LNCAP (cell line): ENCODE results near the gene TSR3.

Experiments
- TF ChIP-seq, protein P1 (sequence below): fragments of 450-650 bp; IDR thresholded peaks from 2 replicates; pipeline ENCODE4 v1.5.1; 2017; ENCODE audit warnings: mild to moderate bottlenecking

TSR3 gene

DNA sequence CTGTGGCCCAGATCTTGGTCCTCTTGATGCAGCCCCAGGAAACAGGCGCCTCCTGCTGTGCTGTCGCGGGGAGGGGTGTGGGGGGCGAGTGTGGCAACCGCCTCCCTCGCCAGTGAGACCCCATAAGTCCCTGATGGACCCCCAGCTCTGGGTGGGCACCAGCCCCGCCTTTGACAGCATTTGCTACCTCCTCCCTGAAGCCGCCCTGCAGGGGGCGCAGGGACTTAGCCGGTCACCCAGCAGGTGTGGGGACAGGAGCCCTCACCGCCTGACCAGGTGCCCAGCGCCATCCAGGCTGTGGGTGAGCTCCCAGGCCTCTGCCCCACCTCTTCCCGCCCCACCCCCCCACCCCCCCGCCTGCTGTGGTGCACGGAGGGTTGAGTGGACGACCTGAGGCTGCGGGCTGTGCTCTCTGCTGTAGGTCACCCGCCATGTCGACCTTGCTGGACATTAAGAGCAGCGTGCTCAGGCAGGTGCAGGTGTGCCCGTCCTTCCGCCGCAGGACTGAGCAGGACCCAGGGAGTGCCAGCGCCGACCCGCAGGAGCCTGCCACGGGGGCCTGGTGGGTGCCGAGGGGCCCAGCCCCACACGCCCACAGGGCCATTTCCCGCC, 13.5 kb downstream of the TSR3 start:
- TF ChIP-seq, protein P1, sequence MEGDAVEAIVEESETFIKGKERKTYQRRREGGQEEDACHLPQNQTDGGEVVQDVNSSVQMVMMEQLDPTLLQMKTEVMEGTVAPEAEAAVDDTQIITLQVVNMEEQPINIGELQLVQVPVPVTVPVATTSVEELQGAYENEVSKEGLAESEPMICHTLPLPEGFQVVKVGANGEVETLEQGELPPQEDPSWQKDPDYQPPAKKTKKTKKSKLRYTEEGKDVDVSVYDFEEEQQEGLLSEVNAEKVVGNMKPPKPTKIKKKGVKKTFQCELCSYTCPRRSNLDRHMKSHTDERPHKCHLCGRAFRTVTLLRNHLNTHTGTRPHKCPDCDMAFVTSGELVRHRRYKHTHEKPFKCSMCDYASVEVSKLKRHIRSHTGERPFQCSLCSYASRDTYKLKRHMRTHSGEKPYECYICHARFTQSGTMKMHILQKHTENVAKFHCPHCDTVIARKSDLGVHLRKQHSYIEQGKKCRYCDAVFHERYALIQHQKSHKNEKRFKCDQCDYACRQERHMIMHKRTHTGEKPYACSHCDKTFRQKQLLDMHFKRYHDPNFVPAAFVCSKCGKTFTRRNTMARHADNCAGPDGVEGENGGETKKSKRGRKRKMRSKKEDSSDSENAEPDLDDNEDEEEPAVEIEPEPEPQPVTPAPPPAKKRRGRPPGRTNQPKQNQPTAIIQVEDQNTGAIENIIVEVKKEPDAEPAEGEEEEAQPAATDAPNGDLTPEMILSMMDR, result peak; percentile 67

DNA sequence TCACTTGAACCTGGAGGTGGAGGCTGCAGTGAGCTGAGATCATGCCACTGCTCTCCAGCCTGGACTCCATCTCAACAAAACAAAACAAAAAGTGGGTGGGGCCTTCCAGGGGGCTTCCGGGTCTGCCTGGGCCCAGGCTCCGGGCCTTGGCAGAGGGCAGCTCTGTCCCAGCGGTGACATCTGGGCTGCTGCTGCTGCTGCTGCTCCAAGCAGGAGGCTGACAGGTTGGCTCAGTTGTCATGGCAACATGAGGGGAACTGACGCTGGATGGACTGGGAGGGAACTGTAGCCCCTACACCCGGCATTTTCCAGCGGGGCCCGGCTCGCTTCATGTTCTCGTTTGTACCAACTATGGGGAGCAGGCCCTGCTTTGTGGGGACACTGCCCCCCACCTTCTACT, 14.2 kb downstream of the TSR3 start:
- TF ChIP-seq, protein P1, result no peak

DNA sequence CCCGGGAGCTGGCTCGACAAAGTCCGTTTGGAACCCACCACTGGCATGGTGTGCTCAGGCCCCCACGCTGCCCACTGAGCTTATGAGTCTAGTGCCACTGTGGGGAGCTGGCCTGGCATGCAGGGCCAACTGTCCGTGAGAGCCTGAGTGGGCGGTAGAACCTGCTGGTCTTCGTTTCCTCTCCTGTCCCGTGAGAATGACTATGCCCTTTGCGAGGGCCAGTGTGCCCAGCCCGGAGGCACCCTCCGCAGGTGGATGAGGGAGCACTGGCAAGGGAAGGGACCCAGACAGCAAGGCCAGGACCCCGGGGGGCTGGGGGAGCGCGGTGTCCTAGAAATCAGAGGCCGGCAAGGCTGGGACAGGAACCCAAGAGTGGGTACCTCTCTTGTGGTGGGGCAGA, 15.1 kb downstream of the TSR3 start:
- TF ChIP-seq, protein P1, result no peak

- TF ChIP-seq, protein P1, result no peak
These were observed 15.7 kb downstream of the TSR3 start for GRCh38 chr16:1335996-1336395.

GRCh38 chr16:1335211-1335971, 16.3 kb downstream of the TSR3 start:
- TF ChIP-seq, protein P1, result no peak

- TF ChIP-seq, protein P1, result no peak
These were observed 16.9 kb downstream of the TSR3 start for GRCh38 chr16:1334739-1335138.

GRCh38 chr16:1333854-1334700, 17.6 kb downstream of the TSR3 start:
- TF ChIP-seq, protein P1, result no peak
